GM18499 (cell line): ENCODE results near the gene STX5.
"Not testable (repeated sequence)": the region's sequence is repeated elsewhere in the genome, so short reads cannot be mapped to it uniquely, and the experiment has no call there.

Source experiments
- ATAC-seq: cut with Tn5 transposase; IDR thresholded peaks from one replicate; pipeline ENCODE4 v1.9.1; 2021; ENCODE audit warnings: moderate number of reproducible peaks; ENCODE audit not compliant: insufficient read depth, unreplicated experiment

Gene STX5, protein sequence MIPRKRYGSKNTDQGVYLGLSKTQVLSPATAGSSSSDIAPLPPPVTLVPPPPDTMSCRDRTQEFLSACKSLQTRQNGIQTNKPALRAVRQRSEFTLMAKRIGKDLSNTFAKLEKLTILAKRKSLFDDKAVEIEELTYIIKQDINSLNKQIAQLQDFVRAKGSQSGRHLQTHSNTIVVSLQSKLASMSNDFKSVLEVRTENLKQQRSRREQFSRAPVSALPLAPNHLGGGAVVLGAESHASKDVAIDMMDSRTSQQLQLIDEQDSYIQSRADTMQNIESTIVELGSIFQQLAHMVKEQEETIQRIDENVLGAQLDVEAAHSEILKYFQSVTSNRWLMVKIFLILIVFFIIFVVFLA

DNA sequence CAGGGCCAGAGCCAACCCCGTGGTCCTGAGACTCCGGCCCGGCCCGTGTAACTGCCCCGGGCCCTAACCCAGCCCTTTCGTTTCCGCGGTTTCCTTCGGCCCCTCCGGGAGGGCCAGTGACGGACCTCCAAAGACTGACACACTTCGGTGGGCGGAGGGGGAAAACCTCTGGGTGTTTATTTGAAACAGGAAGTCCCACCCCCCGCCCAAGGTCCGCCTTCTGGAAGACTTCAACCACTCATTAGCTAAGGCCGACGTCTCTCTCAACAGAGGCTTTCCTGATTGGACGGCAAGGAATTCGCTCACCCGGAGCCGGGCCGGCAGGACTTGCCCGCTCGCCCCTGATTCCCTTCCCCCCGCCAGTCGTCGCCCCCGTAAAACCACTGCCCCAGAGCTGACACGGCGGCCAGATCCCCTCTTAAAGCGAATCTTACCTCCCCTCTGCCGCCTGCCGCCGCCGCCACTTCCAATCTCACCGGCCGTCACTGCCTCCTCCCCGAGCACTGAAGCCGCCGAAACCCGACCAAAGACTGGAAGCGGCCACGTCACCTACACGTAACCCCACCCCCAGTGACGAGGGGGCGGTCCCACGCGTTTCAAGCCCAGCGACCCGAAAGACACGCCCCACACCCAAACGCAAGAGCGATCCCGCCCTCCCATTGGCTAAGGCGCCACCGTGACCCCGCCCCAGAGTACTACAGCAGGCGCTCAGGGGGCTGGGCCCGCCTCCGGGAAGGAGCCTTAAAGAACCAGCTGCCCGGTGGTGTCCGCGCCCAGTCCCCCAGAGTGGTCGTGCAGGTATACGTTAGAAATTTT lies at the start of gene STX5:
STX5 (minus strand) TSS at position 532 of the 816 bp plus-strand sequence. CDS start 808 bp downstream, outside the sequence.
- peak; percentile 56 for ATAC-seq

DNA sequence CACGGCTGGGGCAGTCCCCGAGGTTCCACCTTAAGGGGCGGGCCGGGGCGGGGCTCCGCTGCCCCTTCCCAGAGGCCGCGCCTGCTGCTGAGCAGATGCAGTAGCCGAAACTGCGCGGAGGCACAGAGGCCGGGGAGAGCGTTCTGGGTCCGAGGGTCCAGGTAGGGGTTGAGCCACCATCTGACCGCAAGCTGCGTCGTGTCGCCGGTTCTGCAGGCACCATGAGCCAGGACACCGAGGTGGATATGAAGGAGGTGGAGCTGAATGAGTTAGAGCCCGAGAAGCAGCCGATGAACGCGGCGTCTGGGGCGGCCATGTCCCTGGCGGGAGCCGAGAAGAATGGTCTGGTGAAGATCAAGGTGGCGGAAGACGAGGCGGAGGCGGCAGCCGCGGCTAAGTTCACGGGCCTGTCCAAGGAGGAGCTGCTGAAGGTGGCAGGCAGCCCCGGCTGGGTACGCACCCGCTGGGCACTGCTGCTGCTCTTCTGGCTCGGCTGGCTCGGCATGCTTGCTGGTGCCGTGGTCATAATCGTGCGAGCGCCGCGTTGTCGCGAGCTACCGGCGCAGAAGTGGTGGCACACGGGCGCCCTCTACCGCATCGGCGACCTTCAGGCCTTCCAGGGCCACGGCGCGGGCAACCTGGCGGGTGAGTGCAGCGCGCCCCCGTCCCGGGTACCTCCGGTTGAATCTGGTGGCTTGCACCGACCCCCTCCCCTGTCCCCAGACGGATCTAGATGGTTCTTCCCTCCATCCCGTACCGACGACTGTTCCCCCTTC lies 49.1 kb upstream of the STX5 start, which contains the start of gene SLC3A2:
SLC3A2 (plus strand) TSS at position 94 of the 776 bp plus-strand sequence; CDS start at position 222, 128 bp downstream.
- peak; percentile 38 for ATAC-seq

DNA sequence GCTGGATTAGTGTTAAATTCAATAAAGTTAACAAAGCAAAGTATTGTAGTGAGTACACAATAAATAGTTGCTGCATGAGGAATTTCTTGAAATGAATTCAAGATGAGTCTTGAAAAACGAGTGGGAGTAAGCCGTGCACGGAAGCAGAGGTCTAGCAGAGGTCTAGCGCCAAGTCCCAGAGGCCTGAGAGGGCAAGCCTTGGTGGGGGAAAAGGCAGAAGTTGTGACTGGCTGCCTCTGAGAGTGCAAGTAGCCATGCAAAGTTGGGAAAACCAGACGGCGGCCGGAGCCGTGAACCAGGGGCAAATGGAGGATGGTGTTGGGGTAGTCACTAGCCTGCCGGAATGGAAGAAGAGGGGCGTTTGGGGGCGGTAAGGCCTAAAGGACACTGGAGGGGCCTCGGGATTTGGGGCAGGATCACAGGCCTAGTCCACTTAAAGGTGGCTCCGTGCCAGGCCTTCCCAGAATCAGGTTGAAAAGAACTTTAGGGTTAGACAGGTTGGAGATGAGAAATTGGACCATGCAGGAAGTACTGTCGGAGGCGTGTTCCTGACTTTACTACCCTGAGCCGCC lies 48.5 kb upstream of the STX5 start:
- no peak for ATAC-seq

DNA sequence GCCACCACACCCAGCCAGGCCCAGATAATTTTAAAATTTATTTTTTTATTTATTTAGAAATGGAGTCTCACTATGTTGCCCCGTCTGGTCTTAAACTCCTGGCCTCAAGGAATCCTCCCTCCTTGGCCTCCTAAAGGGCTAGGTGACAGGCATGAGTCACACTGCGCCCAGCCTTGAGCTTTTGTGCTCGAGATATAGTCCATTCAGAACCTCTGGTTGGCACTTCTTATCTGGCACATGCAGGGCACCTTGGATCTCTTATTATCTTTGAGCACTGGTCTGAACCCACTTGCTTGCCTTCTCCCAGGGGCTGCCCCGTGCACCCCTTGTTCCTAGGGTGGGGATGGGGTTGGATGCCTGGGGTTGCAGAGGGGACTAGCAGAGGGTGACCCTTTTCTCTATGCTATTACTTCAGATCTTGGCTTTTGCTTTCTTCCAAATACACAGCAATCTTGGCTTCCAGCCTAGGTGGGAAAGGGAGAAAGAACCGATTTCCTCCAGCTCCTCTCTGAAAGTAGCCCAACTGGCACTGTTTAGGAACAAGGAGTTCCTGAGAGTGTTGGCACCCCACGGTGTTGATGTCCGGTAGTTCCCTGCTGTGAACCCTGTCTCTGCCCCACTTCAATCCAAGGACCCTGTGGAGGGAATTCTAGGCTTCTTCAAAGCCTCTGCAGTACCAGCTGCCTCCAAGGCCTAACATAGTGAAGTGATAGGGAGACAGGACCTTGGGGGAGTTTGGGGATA lies 47.6 kb upstream of the STX5 start:
- ATAC-seq, result no peak

DNA sequence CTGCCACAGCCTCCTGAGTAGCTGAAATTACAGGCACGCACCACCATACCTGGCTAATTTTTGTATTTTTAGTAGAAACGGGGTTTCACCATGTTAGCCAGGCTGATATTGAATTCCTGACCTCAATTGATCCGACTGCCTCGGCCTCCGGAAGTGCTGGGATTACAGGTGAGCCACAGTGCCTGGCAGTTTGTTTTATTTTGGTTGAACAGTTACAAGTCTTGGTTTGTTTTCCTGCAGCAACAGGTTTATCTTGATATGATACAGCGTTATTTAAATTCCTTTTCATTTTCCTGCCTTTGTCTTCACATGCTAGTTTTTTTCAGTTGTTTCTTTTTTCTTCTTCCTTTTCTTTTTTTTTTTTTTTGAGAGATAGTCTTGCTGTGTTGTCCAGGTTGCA lies 44.9 kb upstream of the STX5 start:
- ATAC-seq, result no peak

DNA sequence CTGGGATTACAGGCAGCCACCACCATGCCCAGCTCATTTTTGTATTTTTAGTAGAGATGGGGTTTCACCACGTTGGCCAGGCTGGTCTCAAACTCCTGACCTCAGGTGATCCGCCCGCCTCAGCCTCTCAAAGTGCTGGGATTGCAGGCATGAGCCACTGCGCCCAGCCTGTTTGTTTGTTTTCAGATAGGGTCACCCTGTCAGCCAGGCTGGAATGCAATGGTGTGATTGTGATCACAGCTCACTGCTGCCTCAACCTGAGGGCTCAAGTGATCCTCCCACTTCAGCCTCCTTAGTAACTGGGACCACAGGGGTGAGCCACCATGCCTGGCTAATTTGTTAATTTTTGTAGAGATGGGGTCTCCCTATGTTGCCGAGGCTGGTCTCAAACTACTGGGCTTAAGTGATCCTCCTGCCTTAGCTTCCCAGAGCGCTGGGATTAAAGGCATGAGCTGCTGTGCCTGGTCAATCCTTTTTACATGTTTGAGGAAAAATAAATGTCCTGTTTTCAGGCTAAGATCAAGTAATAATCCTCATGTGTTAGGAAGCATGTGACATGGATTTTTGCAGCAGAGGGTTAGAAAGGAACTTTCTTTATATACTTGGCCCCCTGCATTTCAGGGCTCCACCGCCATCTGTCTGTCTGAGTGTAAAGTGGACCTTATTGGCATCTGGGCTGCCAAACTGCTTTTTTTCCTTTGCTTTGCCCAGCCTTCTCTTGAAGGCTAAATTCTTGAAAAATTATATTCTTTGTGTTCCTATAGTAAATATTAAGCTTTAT lies 44.0 kb upstream of the STX5 start:
- ATAC-seq, result no peak

DNA sequence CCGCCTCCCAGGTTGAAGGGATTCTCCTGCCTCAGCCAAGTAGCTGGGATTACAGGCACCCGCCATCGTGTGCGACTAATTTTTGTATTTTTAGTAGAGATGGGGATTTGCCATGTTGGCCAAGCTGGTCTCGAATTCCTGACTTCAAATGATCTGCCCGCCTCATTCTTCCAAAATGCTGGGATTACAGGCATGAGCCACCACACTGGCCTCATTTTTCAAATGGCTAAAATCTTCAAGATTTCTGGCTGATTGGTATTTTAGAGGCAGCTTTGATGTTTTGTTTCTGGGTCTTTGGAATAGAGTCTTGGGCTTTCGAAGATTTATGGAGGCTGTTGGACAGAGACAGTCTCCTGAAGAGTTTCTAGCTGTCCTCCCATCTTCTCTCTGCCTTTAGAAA lies 43.0 kb upstream of the STX5 start:
- no peak for ATAC-seq

DNA sequence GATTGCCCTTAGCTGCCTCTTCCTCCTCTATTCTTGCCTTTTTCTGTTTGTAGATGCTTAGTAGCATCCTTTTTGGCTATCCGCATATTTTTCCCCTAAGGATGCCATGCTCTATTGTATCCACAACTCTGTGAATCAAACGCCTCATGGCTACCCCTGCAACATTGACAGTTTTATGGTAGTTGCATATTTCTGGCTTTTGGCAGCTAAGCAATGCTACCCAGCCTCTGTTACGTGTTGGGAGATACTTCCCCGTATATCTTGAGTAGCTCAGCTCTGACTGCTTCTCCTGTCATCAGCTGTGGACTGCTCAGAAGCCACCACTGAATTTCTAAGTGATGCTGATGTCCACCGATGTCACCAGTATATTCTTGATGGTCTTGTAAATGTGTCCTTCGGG lies 33.8 kb upstream of the STX5 start:
- no peak for ATAC-seq

DNA sequence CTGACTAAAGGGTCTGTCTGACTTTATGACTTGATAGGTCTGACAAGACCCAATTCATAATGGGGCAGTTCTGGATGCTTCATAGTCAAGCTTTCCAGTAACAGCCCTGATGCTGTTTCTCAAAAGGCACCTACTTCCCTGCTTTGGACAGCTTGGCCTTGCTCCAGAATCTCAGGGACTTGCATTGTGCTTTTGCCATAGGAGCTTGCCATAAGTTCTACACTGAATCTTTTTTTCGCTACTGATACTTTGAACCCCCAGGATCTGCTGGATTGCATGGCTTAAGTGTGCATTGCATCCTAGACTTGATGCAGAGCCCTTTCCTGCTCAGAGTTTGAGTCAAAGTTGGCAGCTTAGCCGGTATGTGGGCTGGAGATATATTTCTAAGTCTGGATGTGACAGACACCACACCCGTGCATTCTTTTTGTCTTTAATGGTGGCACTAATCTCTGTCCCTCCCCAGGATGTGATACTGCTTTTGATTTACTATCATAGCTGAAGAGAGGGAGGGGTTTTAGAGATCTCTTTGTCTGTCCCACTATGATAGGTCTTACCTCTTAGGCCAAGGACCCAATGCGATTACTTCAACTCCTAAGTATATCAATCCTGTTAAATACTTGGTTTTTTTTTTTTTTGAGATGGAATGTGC lies 32.0 kb upstream of the STX5 start:
- ATAC-seq, result no peak

DNA sequence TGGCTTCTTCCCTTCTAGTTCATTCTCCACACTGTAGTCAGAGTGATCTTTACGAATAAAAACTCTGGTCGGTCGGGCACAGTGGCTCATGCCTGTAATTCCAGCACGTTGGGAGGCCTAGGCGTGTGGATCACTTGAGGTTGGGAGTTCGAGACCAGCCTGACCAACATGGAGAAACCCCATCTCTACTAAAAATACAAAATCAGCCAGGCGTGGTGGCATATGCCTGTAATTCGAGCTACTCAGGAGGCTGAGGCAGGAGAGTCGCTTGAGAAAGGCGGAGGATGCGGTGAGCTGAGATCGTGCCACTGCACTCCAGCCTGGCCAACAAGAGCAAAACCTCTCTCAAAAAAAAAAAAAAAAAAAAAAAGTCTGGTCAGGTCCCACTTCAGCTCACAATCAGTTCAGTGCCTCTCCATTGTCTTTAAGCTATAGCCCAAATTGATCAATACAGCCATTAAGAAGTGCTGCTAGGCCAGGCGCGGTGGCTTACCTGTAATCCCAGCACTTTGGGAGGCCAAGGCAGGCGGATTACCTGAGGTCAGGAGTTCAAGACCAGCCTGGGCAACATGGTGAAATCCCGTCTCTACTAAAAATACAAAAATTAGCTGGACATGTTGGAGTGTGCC lies 29.8 kb upstream of the STX5 start:
- ATAC-seq, result not testable (repeated sequence)

DNA sequence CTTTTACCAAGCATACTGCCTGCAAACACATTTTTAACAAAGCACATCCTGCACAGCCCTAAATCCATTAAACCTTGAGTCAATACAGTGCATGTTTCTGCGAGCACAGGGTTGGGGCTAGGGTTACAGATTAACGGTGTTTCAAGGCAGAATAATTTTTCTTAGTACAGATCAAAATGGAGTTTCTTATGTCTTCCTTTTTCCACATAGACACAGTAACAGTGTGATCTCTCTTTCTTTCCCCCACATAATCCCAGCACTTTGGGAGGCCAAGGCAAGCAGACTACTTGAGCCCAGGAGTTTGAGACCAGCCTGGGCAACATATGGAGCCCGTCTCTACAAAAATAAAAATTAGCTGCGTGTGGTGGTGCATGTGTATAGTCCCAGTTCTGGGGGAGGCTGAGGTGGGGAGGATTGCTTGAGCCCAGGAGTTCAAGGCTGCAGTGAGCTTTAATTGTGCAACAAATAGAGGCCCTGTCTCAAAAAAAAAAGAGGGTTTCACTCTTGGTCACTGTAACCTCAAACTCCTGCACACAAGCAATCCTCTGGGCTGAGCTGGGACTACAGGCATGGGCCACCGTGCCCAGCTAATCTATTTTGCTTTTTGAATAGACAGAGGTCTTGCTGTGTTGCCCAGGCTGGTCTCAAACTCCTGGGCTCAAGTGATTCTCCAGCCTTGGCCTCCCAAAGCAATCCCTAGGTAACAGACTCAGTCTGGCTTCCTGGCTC lies 29.1 kb upstream of the STX5 start:
- ATAC-seq, result no peak

DNA sequence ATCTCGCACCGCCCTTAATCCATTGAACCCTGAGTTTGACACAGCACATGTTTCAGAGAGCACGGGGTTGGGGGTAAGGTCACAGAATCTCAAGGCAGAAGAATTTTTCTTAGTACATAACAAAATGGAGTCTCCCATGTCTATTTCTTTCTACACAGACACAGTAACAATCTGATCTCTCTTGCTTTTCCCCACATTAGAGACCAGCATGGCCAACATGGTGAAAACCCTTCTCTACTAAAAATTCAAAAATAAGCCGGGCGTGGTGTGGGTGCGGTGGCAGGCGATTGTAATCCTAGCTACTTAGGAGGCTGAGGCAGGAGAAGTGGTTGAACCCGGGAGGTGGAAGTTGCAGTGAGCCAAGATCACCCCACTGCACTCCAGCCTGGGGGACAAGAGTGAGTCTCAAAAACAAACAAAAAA lies 27.4 kb upstream of the STX5 start:
- ATAC-seq, result not testable (repeated sequence)

DNA sequence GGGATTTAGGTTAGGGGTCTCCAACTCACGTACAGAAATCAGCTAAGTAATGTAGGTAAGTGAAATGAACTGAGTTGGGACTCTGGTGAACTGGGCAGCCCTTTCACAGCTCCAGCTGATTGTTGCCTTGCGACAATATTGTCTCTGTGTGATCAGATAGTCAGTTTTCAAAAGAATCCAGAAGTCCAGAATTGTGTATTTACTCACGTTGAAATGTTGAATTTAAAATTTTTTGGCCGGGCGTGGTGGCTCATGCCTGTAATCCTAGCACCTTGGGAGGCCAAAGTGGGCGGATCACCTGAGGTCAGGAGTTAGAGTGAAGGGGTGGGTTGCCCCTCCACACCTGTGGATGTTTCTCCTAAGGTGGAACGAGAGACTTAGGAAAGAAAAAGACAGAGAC lies 26.4 kb upstream of the STX5 start:
- ATAC-seq, result no peak

DNA sequence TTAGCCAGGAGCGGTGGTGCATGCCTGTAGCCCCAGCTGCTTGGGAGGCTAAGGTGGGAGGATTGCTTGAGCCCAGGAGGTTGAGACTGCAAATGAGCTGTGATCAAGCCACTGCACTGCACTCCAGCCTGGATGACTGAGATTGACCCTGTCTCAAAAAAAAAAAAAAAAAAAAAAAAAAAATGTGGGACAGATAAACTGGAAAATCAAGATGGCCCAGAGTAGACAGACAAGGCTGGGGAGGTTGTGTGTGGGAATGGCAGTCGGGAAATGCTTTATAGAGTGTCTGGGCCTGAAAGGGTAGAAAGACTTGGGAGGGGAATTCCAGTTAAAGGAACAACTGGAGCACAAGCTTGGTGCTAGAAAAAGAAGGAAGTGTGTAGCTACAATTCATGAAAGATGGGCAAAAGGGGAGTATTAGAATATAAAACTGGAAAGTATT lies 25.7 kb upstream of the STX5 start:
- no peak for ATAC-seq

DNA sequence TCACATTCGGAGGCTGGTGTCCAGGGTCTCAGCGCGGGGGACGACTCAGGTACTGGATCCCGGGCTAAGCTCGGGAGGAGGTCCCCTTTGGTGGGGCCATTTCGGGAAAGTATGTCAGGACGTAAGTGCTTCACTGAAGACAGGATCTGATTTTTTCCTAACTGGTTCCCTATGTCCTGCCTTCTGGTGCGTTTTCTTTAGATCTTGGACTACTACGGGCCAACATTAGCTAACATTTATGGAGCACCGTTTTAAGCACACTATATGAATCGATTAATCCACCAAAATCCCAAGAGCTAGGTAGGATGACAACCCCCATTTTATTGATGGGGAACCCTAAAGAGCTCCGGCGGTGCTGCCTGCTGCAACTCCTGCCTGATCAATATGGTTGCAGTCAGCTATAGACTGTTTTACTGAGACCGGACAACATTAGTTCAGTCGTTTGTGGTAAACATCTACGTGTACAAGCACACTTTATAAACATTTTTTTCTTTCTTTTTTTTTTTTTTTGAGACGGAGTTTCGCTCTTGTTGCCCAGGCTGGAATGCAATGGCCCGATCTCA lies 24.6 kb upstream of the STX5 start:
- no peak for ATAC-seq

DNA sequence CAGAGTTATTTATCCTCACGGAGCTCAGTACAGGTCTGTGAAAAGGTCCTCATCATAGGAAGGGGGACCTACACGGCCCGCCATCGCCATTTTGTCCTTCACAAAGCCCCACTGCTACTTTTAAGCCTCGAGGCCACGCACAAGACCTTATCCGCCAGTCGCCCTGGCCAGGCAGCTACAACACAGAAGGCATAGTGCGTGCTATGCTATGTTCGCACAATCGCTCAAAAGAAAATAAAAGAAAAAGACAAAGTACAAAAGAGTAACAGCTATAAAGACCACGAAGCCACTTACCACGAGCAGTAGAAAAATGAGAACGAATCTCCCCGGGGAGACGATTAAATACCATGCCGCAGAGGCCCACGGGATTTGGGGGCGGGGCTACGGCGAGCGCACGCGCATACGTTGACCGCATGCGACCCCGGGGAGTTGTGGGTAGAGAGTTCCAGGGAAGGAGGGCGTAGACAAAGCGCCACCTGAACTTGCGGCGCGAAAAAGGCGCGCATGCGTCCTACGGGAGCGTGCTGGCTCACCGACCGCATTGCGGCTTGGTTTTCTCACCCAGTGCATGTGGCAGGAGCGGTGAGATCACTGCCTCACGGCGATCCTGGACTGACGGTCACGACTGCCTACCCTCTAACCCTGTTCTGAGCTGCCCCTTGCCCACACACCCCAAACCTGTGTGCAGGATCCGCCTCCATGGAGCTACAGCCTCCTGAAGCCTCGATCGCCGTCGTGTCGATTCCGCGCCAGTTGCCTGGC lies 23.9 kb upstream of the STX5 start:
- peak; percentile 76 for ATAC-seq
